Keratinocyte (primary cell): Measurements from ENCODE around the gene HELZ.

Source experiments
- EZH2 ChIP-seq: IDR thresholded peaks from one replicate; pipeline ENCODE4 v1.6.1; 2012; ENCODE audit warnings: inconsistent platforms, mild to moderate bottlenecking, low read length, moderate library complexity
- TF ChIP-seq, protein P1 (sequence below), 3 experiments: IDR thresholded peaks in 1 of 3; conservative IDR thresholded peaks in 1 of 3; optimal IDR thresholded peaks in 1 of 3; 2 replicates in 2 of 3; 3 replicates in 1 of 3; pipeline versions ENCODE3 to v1.5.1; 2011; ENCODE audit warnings: low read length in 3 of 3, mild to moderate bottlenecking in 3 of 3, moderate library complexity in 2 of 3, control low read depth in 1 of 3, inconsistent platforms in 1 of 3; ENCODE audit not compliant: insufficient read depth in 2 of 3; ENCODE audit errors: extremely low read depth in 1 of 3

DNA sequence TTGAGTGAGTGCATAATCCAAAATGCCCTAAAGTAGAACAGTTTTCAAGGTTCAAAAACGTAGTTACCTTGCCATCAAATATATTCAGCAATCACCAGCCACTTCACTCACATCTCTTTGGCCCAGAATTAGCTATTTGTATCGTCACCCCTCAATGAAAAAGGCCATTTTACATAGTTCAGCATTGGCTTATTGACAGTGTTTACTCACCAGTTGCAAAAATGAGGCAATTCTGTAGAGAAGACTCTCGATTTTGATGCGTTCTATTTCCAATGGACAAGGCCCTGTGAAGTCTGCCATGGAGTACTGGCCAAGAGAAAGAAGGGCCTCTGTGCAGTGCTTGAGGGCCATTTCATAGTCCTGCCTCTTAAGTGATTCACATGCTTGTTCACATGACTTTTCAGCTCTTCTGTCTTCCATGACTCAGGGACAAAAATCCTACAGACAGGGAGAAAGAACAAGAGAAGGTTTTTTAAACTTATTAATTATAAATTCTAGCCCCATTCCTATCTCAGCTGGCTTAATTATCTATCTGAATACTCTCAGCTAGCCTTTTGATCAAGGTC lies 26.5 kb downstream of the HELZ start:
- TF ChIP-seq EZH2 = no peak
- TF ChIP-seq, protein P1, sequence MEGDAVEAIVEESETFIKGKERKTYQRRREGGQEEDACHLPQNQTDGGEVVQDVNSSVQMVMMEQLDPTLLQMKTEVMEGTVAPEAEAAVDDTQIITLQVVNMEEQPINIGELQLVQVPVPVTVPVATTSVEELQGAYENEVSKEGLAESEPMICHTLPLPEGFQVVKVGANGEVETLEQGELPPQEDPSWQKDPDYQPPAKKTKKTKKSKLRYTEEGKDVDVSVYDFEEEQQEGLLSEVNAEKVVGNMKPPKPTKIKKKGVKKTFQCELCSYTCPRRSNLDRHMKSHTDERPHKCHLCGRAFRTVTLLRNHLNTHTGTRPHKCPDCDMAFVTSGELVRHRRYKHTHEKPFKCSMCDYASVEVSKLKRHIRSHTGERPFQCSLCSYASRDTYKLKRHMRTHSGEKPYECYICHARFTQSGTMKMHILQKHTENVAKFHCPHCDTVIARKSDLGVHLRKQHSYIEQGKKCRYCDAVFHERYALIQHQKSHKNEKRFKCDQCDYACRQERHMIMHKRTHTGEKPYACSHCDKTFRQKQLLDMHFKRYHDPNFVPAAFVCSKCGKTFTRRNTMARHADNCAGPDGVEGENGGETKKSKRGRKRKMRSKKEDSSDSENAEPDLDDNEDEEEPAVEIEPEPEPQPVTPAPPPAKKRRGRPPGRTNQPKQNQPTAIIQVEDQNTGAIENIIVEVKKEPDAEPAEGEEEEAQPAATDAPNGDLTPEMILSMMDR (optimal IDR thresholded peaks at IDR 0.05 in 1 of 3, IDR thresholded peaks at IDR 0.05 in 1 of 3, conservative IDR thresholded peaks at IDR 0.05 in 1 of 3; ENCODE audit: extremely low read depth in 1 of 3, insufficient read depth in 2 of 3, low read length in 3 of 3) = no peak
